Activated naive CD8-positive, alpha-beta T cell treated with anti-CD3 and anti-CD28 coated beads, Interleukin-2, amount 10 ng/mL, durations not matched to agents 7 days and 5 days (primary cell): ENCODE results near the gene ZDHHC11B. TPM values are rescaled to one million over a fixed set of nuclear protein-coding genes. Genes with fewer than 3 reads are reported as not detected.
"Not testable (repeated sequence)": the region's sequence is repeated elsewhere in the genome, so short reads cannot be mapped to it uniquely, and the experiment has no call there.

Experiments used
- ATAC-seq: fragments of 150-1000 bp; cut with Tn5 transposase; one replicate; pipeline ENCODE4 v1.10.0; 2021; ENCODE audit warnings: low read depth, moderate library complexity
- POLR2A ChIA-PET: fragments of 350-600 bp; sonication (Branson Sonifier 250); formaldehyde crosslinking; loops from one replicate; lab custom pipeline; 2021; ENCODE audit warnings: antibody characterized with exemption; lab: Charles Lee
- DNase-seq: peaks from one replicate; pipeline ENCODE4 v3.0.0; 2021
- H3K27ac Mint-ChIP-seq: one replicate; pipeline ENCODE4 v1.8.0; 2022; ENCODE audit warnings: mild to moderate bottlenecking, mixed read lengths
- H3K27me3 Mint-ChIP-seq: one replicate; pipeline ENCODE4 v1.8.0; 2022; ENCODE audit warnings: mild to moderate bottlenecking, moderate library complexity, mixed read lengths
- H3K36me3 Mint-ChIP-seq: one replicate; pipeline ENCODE4 v1.8.0; 2021; ENCODE audit warnings: mild to moderate bottlenecking, mixed read lengths
- H3K4me1 Mint-ChIP-seq: one replicate; pipeline ENCODE4 v1.8.0; 2021; ENCODE audit warnings: mixed read lengths
- H3K4me3 Mint-ChIP-seq: one replicate; pipeline ENCODE4 v1.8.0; 2022; ENCODE audit warnings: mild to moderate bottlenecking, moderate library complexity, mixed read lengths
- H3K9me3 Mint-ChIP-seq: one replicate; pipeline ENCODE4 v1.8.0; 2021; ENCODE audit warnings: mixed read lengths
- total RNA-seq, 2 experiments: library from RNA; stranded (reverse); gene quantifications; one replicate each; pipeline ENCODE4 v1.2.3, GENCODE V29; 2021

The ZDHHC11B gene
- total RNA-seq, 2 experiments from 2014 or later = 2.0 to 2.4 TPM

DNA sequence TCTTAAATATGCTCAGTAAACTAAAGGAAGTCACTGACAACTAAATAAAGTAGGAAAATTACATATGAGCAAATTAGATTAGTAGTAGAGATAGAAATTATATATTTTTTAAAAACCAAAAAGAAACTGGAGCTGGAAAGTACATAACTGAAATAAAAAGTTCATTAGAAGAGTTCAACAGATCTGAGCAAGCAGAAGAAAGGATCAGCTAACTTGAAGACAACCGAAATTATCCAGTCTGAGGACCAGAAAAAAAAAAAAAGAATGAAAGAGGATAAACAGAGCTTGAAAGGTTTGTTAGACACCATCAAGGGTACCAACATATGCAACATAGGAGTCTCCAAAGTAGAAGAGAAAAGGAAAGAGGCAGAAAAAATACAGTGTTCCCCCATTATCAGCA, 65.2 kb downstream of the ZDHHC11B start:
- H3K4me3 Mint-ChIP-seq, H3K27ac Mint-ChIP-seq, ATAC-seq, DNase-seq, H3K4me1 Mint-ChIP-seq, POLR2A ChIA-PET, H3K9me3 Mint-ChIP-seq, H3K36me3 Mint-ChIP-seq: not testable (repeated sequence)
- peaks cover 16% of the 10 kb centered on the region for H3K27me3 Mint-ChIP-seq

DNA sequence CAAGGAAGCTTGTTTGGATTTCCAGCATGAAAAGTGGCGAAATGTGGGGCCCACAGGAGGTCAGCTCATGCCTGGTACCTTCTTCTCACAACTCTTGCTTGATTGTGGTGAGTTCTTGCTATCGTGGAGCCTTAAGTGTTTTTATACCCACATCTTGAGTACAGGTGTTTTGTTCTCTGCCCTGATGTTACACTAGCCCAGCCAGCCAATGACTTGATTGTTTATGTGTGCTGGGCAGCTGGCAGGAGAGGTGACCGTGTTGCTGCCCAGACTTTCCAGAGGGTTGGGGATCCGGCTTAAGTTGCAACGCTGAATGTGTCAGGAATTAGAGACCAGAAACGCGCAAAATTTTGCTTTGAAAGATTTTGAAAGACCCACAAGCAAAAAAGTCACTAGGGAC, 67.4 kb downstream of the ZDHHC11B start:
- H3K9me3 Mint-ChIP-seq = peaks cover 9% of the 10 kb centered on the region
- H3K4me1 Mint-ChIP-seq = no peaks in the 10 kb centered on the region
- POLR2A ChIA-PET = no interaction called here
- H3K36me3 Mint-ChIP-seq = no peaks in the 10 kb centered on the region
- DNase-seq (no peak), ATAC-seq (no peak)
- H3K4me3 Mint-ChIP-seq = no peak overlapping the region
- peaks cover 16% of the 10 kb centered on the region for H3K27me3 Mint-ChIP-seq
- H3K27ac Mint-ChIP-seq = no peak overlapping the region

DNA sequence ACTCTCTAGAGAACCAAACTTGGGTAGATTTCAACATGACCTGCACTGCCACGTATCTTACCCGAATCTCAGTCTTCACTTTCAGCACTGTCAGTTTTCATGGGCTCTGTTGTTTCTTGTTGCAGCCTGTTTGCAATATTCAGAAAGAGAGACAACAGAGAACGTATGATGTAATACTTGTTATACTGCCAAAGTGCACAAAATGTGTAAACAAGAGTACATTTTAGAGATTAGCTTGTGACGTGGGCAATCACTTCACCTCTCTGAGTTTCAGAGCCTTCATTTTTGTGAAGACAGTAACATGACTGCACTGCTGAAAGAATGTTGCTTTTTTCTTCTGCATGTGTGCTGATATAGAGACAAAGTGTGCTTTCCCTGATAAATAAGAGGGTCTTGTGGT, 67.8 kb downstream of the ZDHHC11B start:
- H3K9me3 Mint-ChIP-seq, H3K4me3 Mint-ChIP-seq, POLR2A ChIA-PET, DNase-seq, ATAC-seq, H3K36me3 Mint-ChIP-seq, H3K27ac Mint-ChIP-seq, H3K4me1 Mint-ChIP-seq: not testable (repeated sequence)
- peaks cover 16% of the 10 kb centered on the region for H3K27me3 Mint-ChIP-seq

DNA sequence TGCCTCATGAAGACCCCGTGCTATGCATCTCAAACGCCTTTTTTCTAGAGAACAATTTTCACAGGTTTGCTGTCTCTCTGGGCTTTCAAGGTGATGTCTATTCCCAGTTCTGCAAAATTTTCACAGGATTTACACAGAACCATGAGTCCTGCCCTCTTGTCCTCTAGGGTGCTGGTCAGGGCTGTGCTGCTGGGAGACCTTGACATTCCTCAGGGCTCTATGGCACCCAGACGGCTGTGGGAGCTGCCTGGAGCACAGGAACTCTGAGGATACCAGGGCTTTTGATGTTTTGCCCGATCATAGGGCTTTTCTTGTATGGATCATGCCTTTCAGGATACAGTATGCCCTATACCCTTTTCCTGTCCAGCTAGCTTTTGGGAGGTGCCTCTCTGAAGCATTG, 68.9 kb downstream of the ZDHHC11B start:
- peaks cover 13% of the 10 kb centered on the region for H3K9me3 Mint-ChIP-seq
- POLR2A ChIA-PET, H3K36me3 Mint-ChIP-seq: not testable (repeated sequence)

GRCh38 chr5:714215-715118, 70.1 kb downstream of the ZDHHC11B start:
- H3K27me3 Mint-ChIP-seq, H3K27ac Mint-ChIP-seq, POLR2A ChIA-PET, H3K36me3 Mint-ChIP-seq, H3K4me1 Mint-ChIP-seq, H3K4me3 Mint-ChIP-seq, H3K9me3 Mint-ChIP-seq, DNase-seq, ATAC-seq: not testable (repeated sequence)

More for the DNA sequence above, 68.9 kb downstream of the ZDHHC11B start:
- ATAC-seq, H3K27ac Mint-ChIP-seq, H3K4me1 Mint-ChIP-seq, DNase-seq, H3K4me3 Mint-ChIP-seq: not testable (repeated sequence)
- peaks cover 16% of the 10 kb centered on the region for H3K27me3 Mint-ChIP-seq

DNA sequence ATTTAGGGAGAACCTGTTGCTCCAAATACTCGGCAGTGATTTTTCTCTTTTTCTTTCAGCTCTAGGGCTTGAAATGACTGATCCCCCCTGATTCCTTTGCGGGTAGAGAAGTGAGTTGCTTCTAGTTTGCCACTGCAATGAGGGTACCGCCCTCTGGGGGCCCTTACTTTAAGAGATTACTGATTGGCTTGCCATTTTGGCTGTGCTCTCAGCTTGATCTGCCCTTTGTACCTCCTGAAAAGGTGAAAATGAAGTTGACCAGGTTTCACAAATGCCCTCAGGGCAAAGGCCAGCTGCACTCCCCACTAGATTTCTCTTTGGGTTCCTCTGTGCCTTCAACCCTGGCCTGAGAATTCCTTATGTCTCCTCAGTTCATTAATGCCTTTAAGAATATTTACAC, 70.8 kb downstream of the ZDHHC11B start:
- H3K4me3 Mint-ChIP-seq, H3K36me3 Mint-ChIP-seq, H3K27ac Mint-ChIP-seq, POLR2A ChIA-PET, DNase-seq, H3K4me1 Mint-ChIP-seq, H3K9me3 Mint-ChIP-seq, H3K27me3 Mint-ChIP-seq, ATAC-seq: not testable (repeated sequence)

DNA sequence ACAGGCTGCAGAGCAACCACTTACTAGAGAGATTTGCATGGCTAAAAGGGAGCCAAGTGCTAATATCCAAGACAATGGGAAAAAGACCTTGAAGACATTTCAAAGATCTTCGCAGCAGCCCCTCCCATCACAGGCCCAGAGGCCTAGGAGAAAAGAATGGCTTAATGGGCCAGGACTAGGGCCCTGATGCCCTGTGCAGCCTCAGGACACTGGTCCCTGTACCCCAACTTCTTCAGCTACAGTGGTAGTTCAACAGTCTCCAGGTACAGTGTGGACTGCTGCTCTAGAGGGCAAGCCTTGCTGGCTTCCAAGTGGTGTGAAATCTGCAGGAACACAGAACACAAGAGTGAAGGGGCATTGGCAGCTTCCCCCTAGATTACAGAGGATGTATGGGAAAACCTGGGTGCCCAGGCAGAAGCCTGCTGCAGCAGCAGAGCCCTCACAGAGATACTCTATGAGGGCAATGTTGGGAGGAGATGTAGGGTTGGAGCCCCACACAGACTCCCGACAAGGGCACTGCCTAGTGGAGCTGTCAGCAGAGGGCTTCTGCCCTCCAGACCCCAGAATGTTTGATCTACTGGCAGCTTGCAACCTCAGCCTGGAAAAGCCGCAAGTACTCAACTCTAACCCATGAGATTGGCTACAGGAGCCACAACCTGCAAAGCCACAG, 75.5 kb downstream of the ZDHHC11B start:
- H3K4me1 Mint-ChIP-seq, POLR2A ChIA-PET, H3K36me3 Mint-ChIP-seq, H3K27ac Mint-ChIP-seq, H3K27me3 Mint-ChIP-seq, H3K4me3 Mint-ChIP-seq, H3K9me3 Mint-ChIP-seq, DNase-seq, ATAC-seq: not testable (repeated sequence)

- H3K9me3 Mint-ChIP-seq, ATAC-seq, DNase-seq, H3K27me3 Mint-ChIP-seq, H3K36me3 Mint-ChIP-seq, H3K4me3 Mint-ChIP-seq, H3K4me1 Mint-ChIP-seq, H3K27ac Mint-ChIP-seq, POLR2A ChIA-PET: not testable (repeated sequence)
Measured at GRCh38 chr5:708374-708773, 76.2 kb downstream of the ZDHHC11B start.

DNA sequence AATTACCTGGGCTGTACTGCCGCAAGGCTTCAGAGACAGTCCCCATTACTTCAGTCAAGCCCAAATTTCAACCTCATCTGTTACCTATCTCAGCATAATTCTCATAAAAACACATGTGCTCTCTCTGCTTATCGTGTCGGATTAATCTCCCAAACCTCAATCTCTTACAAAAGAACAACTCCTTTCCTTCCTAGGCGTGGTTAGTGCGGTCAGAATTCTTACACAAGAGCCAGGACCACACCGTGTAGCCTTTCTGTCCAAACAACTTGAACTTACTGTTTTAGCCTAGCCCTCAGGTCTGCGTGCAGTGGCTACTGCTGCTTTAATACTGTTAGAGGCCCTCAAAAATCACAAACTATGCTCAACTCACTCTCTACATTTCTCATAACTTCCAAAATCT, 78.4 kb downstream of the ZDHHC11B start:
- DNase-seq, H3K27ac Mint-ChIP-seq, H3K36me3 Mint-ChIP-seq, POLR2A ChIA-PET, H3K4me1 Mint-ChIP-seq, H3K4me3 Mint-ChIP-seq, H3K9me3 Mint-ChIP-seq, ATAC-seq: not testable (repeated sequence)
- peaks cover 11% of the 10 kb centered on the region for H3K27me3 Mint-ChIP-seq

DNA sequence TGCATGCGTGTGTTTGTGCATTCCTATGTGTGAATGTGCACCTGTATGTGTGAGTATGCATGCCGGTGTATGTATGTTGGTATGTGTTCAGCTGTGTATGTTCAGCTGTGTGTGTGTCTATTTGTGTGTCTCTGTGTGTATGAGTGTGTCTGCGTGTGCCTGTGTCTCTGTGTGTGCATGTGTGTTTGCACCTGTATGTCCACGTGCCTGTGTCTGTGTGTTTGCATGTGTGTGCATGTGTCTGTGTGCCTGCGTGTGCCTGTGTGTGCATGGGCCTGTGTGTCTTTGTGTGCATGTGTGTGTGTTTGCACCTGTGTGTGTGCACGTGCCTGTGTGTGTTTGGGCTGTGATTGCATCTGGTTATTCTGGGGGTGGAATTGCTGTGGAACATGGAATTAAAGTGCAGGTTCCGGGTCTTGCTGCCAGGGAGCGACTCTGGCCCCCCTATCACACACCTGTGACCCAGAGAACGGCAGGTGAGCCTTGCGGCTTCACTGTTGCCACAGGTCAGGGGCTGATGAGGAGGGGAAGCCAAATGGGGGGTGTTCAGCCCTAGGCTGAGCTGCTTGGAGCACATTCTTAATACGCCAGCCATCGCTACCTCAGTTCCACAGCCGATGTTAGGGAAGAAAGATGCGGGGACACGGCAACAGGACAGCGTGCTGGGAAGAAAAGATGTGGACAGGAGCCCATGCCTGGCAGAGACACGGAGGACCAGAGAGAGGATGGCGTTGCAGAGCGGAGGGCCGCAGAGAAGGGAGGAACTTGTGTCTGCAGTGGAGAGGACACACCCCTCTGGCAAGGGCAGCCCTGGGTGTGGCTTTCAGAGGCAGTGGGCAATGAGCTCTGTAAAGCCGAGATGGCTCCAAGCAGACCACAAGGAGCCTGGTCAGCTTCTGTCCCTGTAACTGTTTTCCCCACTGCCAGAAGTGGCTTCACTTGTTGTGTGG, 87.5 kb downstream of the ZDHHC11B start:
- H3K9me3 Mint-ChIP-seq, ATAC-seq, POLR2A ChIA-PET, H3K4me3 Mint-ChIP-seq, DNase-seq, H3K4me1 Mint-ChIP-seq, H3K27ac Mint-ChIP-seq, H3K36me3 Mint-ChIP-seq: not testable (repeated sequence)
- H3K27me3 Mint-ChIP-seq = peaks cover 21% of the 10 kb centered on the region

- H3K4me1 Mint-ChIP-seq, H3K27ac Mint-ChIP-seq, POLR2A ChIA-PET, ATAC-seq, H3K4me3 Mint-ChIP-seq, H3K36me3 Mint-ChIP-seq, H3K9me3 Mint-ChIP-seq, DNase-seq: not testable (repeated sequence)
- H3K27me3 Mint-ChIP-seq = peaks cover 18% of the 10 kb centered on the region
Measured at GRCh38 chr5:696191-696590, 88.3 kb downstream of the ZDHHC11B start.

GRCh38 chr5:695475-695874, 89.1 kb downstream of the ZDHHC11B start:
- H3K27me3 Mint-ChIP-seq = peaks cover 15% of the 10 kb centered on the region
- H3K9me3 Mint-ChIP-seq, H3K4me1 Mint-ChIP-seq, ATAC-seq, POLR2A ChIA-PET, H3K27ac Mint-ChIP-seq, H3K4me3 Mint-ChIP-seq, DNase-seq, H3K36me3 Mint-ChIP-seq: not testable (repeated sequence)

- H3K9me3 Mint-ChIP-seq, H3K27ac Mint-ChIP-seq, DNase-seq, H3K4me1 Mint-ChIP-seq, H3K4me3 Mint-ChIP-seq, H3K36me3 Mint-ChIP-seq, H3K27me3 Mint-ChIP-seq, POLR2A ChIA-PET, ATAC-seq: not testable (repeated sequence)
Measured at GRCh38 chr5:694042-694431, 90.5 kb downstream of the ZDHHC11B start.
